ENCODE results near the gene PPM1J. TPM values are rescaled to one million over a fixed set of nuclear protein-coding genes. Genes with fewer than 3 reads are reported as not detected.

PPM1J gene
- total and polyA plus RNA-seq, 2 experiments from 2014 or later = 0.54 to 1.5 TPM

GRCh38 chr1:112694363-112694929 is 20.7 kb downstream of the PPM1J start:
- H3K4me3 ChIP-seq = no peak overlapping the region
- TF ChIP-seq EZH2phosphoT487 (IDR thresholded peaks at IDR 0.05; ENCODE audit: insufficient read depth, low read depth) (no peak), EZH2 (IDR thresholded peaks at IDR 0.05; ENCODE audit: insufficient read depth, poor library complexity, severe bottlenecking) (no peak)
- peaks cover 5% of the 10 kb centered on the region for H3K4me1 ChIP-seq (ENCODE audit: insufficient read depth)
- H2AFZ ChIP-seq = no peak overlapping the region
- no peaks in the 10 kb centered on the region for H3K9me3 ChIP-seq (ENCODE audit: low read depth)
- H3K27me3 ChIP-seq (replicated peaks; ENCODE audit: insufficient read depth) = no peaks in the 10 kb centered on the region
- H3K79me2 ChIP-seq (ENCODE audit: insufficient read depth) = no peaks in the 10 kb centered on the region
- no peaks in the 10 kb centered on the region for H4K20me1 ChIP-seq (ENCODE audit: insufficient read depth)
- H3K27ac ChIP-seq = no peak overlapping the region
- H3K9me2 ChIP-seq (ENCODE audit: insufficient read depth) = no peaks in the 10 kb centered on the region
- no peak overlapping the region for H3K4me2 ChIP-seq (ENCODE audit: unreplicated experiment)
- peaks cover 19% of the 10 kb centered on the region for H3F3A ChIP-seq (ENCODE audit: insufficient read depth)
- 85 to 89% methylated on average over 15 of the region's 15 CpGs for WGBS, 2 experiments (ENCODE audit: low coverage in 1 of 2, low lambda C conversion rate in 2 of 2, missing lambda C conversion rate in 2 of 2)
- no peak for DNase-seq
- no peaks in the 10 kb centered on the region; the same call in 1 of the 2 replicates for H3K36me3 ChIP-seq (ENCODE audit: low read depth)
- H3K9ac ChIP-seq = no peak overlapping the region
- in situ Hi-C loops (cut with MboI) = no loop called here

GRCh38 chr1:112693821-112694220 is 21.3 kb downstream of the PPM1J start:
- Histone ChIP-seq H3F3A (ENCODE audit: insufficient read depth) (peaks cover 16% of the 10 kb centered on the region), H2AFZ (no peak overlapping the region), H3K4me3 (no peak overlapping the region), H3K36me3 (ENCODE audit: low read depth) (no peaks in the 10 kb centered on the region; the same call in 1 of the 2 replicates), H3K9me2 (ENCODE audit: insufficient read depth) (no peaks in the 10 kb centered on the region), H3K9me3 (ENCODE audit: low read depth) (no peaks in the 10 kb centered on the region), H3K9ac (no peak overlapping the region), H3K4me2 (ENCODE audit: unreplicated experiment) (no peak overlapping the region), H4K20me1 (ENCODE audit: insufficient read depth) (no peaks in the 10 kb centered on the region), H3K27ac (no peak overlapping the region), H3K27me3 (replicated peaks; ENCODE audit: insufficient read depth) (no peaks in the 10 kb centered on the region), H3K79me2 (ENCODE audit: insufficient read depth) (no peaks in the 10 kb centered on the region), H3K4me1 (ENCODE audit: insufficient read depth) (peaks cover 5% of the 10 kb centered on the region)
- in situ Hi-C loops (cut with MboI) = no loop called here
- WGBS, 2 experiments (ENCODE audit: low coverage in 1 of 2, low lambda C conversion rate in 2 of 2, missing lambda C conversion rate in 2 of 2) = 89 to 91% methylated on average over 6 of the region's 6 CpGs
- TF ChIP-seq EZH2phosphoT487 (IDR thresholded peaks at IDR 0.05; ENCODE audit: insufficient read depth, low read depth) = no peak
- TF ChIP-seq EZH2 (IDR thresholded peaks at IDR 0.05; ENCODE audit: insufficient read depth, poor library complexity, severe bottlenecking) = no peak
- DNase-seq = no peak

- in situ Hi-C loops (cut with MboI) = no loop called here
- no peak for DNase-seq
Measured at GRCh38 chr1:112692681-112693080, 22.5 kb downstream of the PPM1J start.

GRCh38 chr1:112689842-112690237 is 25.3 kb downstream of the PPM1J start:
- in situ Hi-C loops (cut with MboI) = no loop called here
- no peaks in the 10 kb centered on the region for H3K9me2 ChIP-seq (ENCODE audit: insufficient read depth)
- H2AFZ ChIP-seq = no peak overlapping the region
- peaks cover 12% of the 10 kb centered on the region for H3F3A ChIP-seq (ENCODE audit: insufficient read depth)
- WGBS, 2 experiments (ENCODE audit: low coverage in 1 of 2, low lambda C conversion rate in 2 of 2, missing lambda C conversion rate in 2 of 2) = 91 to 94% methylated on average over 11 of the region's 11 CpGs
- H3K4me2 ChIP-seq (ENCODE audit: unreplicated experiment) = no peak overlapping the region
- H3K27me3 ChIP-seq (replicated peaks; ENCODE audit: insufficient read depth) = no peaks in the 10 kb centered on the region
- no peaks in the 10 kb centered on the region for H3K9me3 ChIP-seq (ENCODE audit: low read depth)
- TF ChIP-seq EZH2phosphoT487 (IDR thresholded peaks at IDR 0.05; ENCODE audit: insufficient read depth, low read depth) (no peak), EZH2 (IDR thresholded peaks at IDR 0.05; ENCODE audit: insufficient read depth, poor library complexity, severe bottlenecking) (no peak)
- peaks cover 5% of the 10 kb centered on the region for H3K4me1 ChIP-seq (ENCODE audit: insufficient read depth)
- no peak overlapping the region for H3K9ac ChIP-seq
- no peak overlapping the region for H3K4me3 ChIP-seq
- no peak overlapping the region for H3K27ac ChIP-seq
- no peaks in the 10 kb centered on the region for H4K20me1 ChIP-seq (ENCODE audit: insufficient read depth)
- no peaks in the 10 kb centered on the region; the same call in 1 of the 2 replicates for H3K36me3 ChIP-seq (ENCODE audit: low read depth)
- DNase-seq = no peak
- H3K79me2 ChIP-seq (ENCODE audit: insufficient read depth) = 0 out of 2 replicates have a peak, but pooled peaks cover 4% of the 10 kb centered on the region

More at GRCh38 chr1:112692681-112693080, 22.5 kb downstream of the PPM1J start:
- TF ChIP-seq EZH2phosphoT487 (IDR thresholded peaks at IDR 0.05; ENCODE audit: insufficient read depth, low read depth) = no peak
- no peak for TF ChIP-seq EZH2 (IDR thresholded peaks at IDR 0.05; ENCODE audit: insufficient read depth, poor library complexity, severe bottlenecking)
- Histone ChIP-seq H3K36me3 (ENCODE audit: low read depth) (no peaks in the 10 kb centered on the region; the same call in 1 of the 2 replicates), H2AFZ (no peak overlapping the region), H3K4me3 (no peak overlapping the region), H3K9me3 (ENCODE audit: low read depth) (no peaks in the 10 kb centered on the region), H3K9ac (no peak overlapping the region), H3K79me2 (ENCODE audit: insufficient read depth) (no peaks in the 10 kb centered on the region), H3K27ac (no peak overlapping the region), H3K4me2 (ENCODE audit: unreplicated experiment) (no peak overlapping the region), H3F3A (ENCODE audit: insufficient read depth) (peaks cover 16% of the 10 kb centered on the region), H3K4me1 (ENCODE audit: insufficient read depth) (peaks cover 5% of the 10 kb centered on the region), H4K20me1 (ENCODE audit: insufficient read depth) (no peaks in the 10 kb centered on the region), H3K9me2 (ENCODE audit: insufficient read depth) (no peaks in the 10 kb centered on the region), H3K27me3 (replicated peaks; ENCODE audit: insufficient read depth) (no peaks in the 10 kb centered on the region)
- 93 to 97% methylated on average over 5 of the region's 5 CpGs for WGBS, 2 experiments (ENCODE audit: low coverage in 1 of 2, low lambda C conversion rate in 2 of 2, missing lambda C conversion rate in 2 of 2)
